GM19193 (cell line): Measurements from ENCODE around the gene TAF4.

Source experiments
- POLR2A ChIP-seq: IDR thresholded peaks from 4 replicates; pipeline ENCODE4 v1.6.1; 2011; ENCODE audit not compliant: insufficient read depth, insufficient read length; ENCODE audit errors: extremely low read depth

Gene TAF4

GRCh38 chr20:61966492-61967244 lies 99.0 kb downstream of the TAF4 start:
- TF ChIP-seq POLR2A = no peak

GRCh38 chr20:61965606-61966491 lies 99.8 kb downstream of the TAF4 start:
- no peak for TF ChIP-seq POLR2A

GRCh38 chr20:61964675-61965605 lies 100.7 kb downstream of the TAF4 start:
- no peak for TF ChIP-seq POLR2A

- no peak for TF ChIP-seq POLR2A
These were observed 101.6 kb downstream of the TAF4 start for GRCh38 chr20:61963885-61964674.

GRCh38 chr20:61963149-61963548 lies 102.5 kb downstream of the TAF4 start:
- TF ChIP-seq POLR2A = no peak

- TF ChIP-seq POLR2A = no peak
These were observed 104.8 kb downstream of the TAF4 start for GRCh38 chr20:61960836-61961235.

- no peak for TF ChIP-seq POLR2A
These were observed 106.6 kb downstream of the TAF4 start for GRCh38 chr20:61958773-61959700.

- no peak for TF ChIP-seq POLR2A
These were observed 107.5 kb downstream of the TAF4 start for GRCh38 chr20:61957961-61958715.

- no peak for TF ChIP-seq POLR2A
These were observed 109.0 kb downstream of the TAF4 start for GRCh38 chr20:61956396-61957342.

GRCh38 chr20:61955668-61956395 lies 109.8 kb downstream of the TAF4 start:
- no peak for TF ChIP-seq POLR2A

- TF ChIP-seq POLR2A = no peak
These were observed 111.2 kb downstream of the TAF4 start for GRCh38 chr20:61954276-61955021.
